Lower lobe of right lung (tissue), 2 donors: ENCODE measurements around the gene PHF1. TPM values are rescaled to one million over a fixed set of nuclear protein-coding genes. Genes with fewer than 3 reads are reported as not detected.

Experiments used
- ATAC-seq, 2 donors: fragments of 200-7000 bp; cut with Tn5 transposase; one replicate each; pipeline ENCODE4 v1.9.1; 2020 to 2022; ENCODE audit warnings: mild to moderate bottlenecking in 2 of 2, moderate library complexity in 2 of 2
- DNase-seq: peaks from one replicate; pipeline ENCODE4 v3.0.0-alpha.2; 2020
- H3K27ac ChIP-seq: fragments of 200-600 bp; one replicate; pipeline ENCODE4 v1.8.0; 2022
- H3K27me3 ChIP-seq: fragments of 200-600 bp; one replicate; pipeline ENCODE4 v1.8.0; 2022; ENCODE audit warnings: low read depth
- H3K36me3 ChIP-seq: fragments of 200-600 bp; one replicate; pipeline ENCODE4 v1.8.0; 2022; ENCODE audit warnings: mild to moderate bottlenecking
- H3K4me1 ChIP-seq: fragments of 200-600 bp; one replicate; pipeline ENCODE4 v1.8.0; 2022
- H3K4me3 ChIP-seq: fragments of 200-600 bp; one replicate; pipeline ENCODE4 v1.8.0; 2022; ENCODE audit warnings: mild to moderate bottlenecking
- H3K9me3 ChIP-seq: fragments of 200-600 bp; one replicate; pipeline ENCODE4 v1.8.0; 2022
- CTCF ChIP-seq: fragments of 200-600 bp; IDR thresholded peaks from one replicate; pipeline ENCODE4 v1.8.0; 2022; ENCODE audit warnings: antibody characterized with exemption, mild to moderate bottlenecking
- intact Hi-C: fragments of 100-400 bp; cut with DNase I; formaldehyde crosslinking; loops from one replicate; pipeline ENCODE4 v1.11.0; 2022
- total RNA-seq: library from RNA; stranded (reverse); fragmentation: NEBNext Ultra II Directional; extraction: Animal tissue kit (Norgen Biotek cat#: 25700); gene quantifications from one replicate; pipeline ENCODE4 v1.2.1, GENCODE V29; 2021
- donor health status: DM: no; HTN: yes; CAD: no; lungs with severe emphysema.

Gene PHF1
- total RNA-seq, 1 donor from 2014 or later: 69.7 TPM

- H3K27ac ChIP-seq: peak overlapping the region; percentile 98
- no peak for TF ChIP-seq CTCF
- no peaks in the 10 kb centered on the region for H3K9me3 ChIP-seq
- peak overlapping the region; percentile 96 for H3K4me3 ChIP-seq
- no peak for ATAC-seq
- DNase-seq: no peak
- H3K4me1 ChIP-seq: peaks cover 37% of the 10 kb centered on the region
- H3K27me3 ChIP-seq: no peaks in the 10 kb centered on the region
- peaks cover 45% of the 10 kb centered on the region for H3K36me3 ChIP-seq
- intact Hi-C loops: no loop called here
Measured at GRCh38 chr6:33411632-33412005, 805 bp downstream of the PHF1 start.

- intact Hi-C loops: no loop called here
- DNase-seq (no peak), ATAC-seq (no peak)
- H3K27ac ChIP-seq: peak overlapping the region; percentile 98
- no peaks in the 10 kb centered on the region for H3K27me3 ChIP-seq
- H3K9me3 ChIP-seq: no peaks in the 10 kb centered on the region
- peak overlapping the region; percentile 96 for H3K4me3 ChIP-seq
- TF ChIP-seq CTCF: no peak
- H3K36me3 ChIP-seq: peaks cover 46% of the 10 kb centered on the region
- peaks cover 44% of the 10 kb centered on the region for H3K4me1 ChIP-seq
Measured at GRCh38 chr6:33412140-33413009, 1.6 kb downstream of the PHF1 start.

- no peak overlapping the region for H3K27ac ChIP-seq
- H3K36me3 ChIP-seq: peaks cover 46% of the 10 kb centered on the region
- peaks cover 48% of the 10 kb centered on the region for H3K4me1 ChIP-seq
- no peaks in the 10 kb centered on the region for H3K9me3 ChIP-seq
- H3K27me3 ChIP-seq: no peaks in the 10 kb centered on the region
- ATAC-seq (no peak), DNase-seq (no peak)
- intact Hi-C loops: no loop called here
- no peak for TF ChIP-seq CTCF
- no peak overlapping the region for H3K4me3 ChIP-seq
Measured at GRCh38 chr6:33413241-33414120, 2.7 kb downstream of the PHF1 start.

- no peaks in the 10 kb centered on the region for H3K9me3 ChIP-seq
- H3K27me3 ChIP-seq: no peaks in the 10 kb centered on the region
- intact Hi-C loops: no loop called here
- no peak overlapping the region for H3K4me3 ChIP-seq
- ATAC-seq: no peak
- H3K4me1 ChIP-seq: peaks cover 60% of the 10 kb centered on the region
- no peak for TF ChIP-seq CTCF
- no peak overlapping the region for H3K27ac ChIP-seq
- DNase-seq: no peak
- peaks cover 46% of the 10 kb centered on the region for H3K36me3 ChIP-seq
Measured at GRCh38 chr6:33414592-33415271, 3.9 kb downstream of the PHF1 start.

- no peak overlapping the region for H3K27ac ChIP-seq
- intact Hi-C loops: no loop called here
- DNase-seq: no peak
- peaks cover 60% of the 10 kb centered on the region for H3K4me1 ChIP-seq
- H3K27me3 ChIP-seq: no peaks in the 10 kb centered on the region
- peaks cover 46% of the 10 kb centered on the region for H3K36me3 ChIP-seq
- peak overlapping the region; percentile 85 for H3K4me3 ChIP-seq
- no peaks in the 10 kb centered on the region for H3K9me3 ChIP-seq
- TF ChIP-seq CTCF: no peak
- no peak for ATAC-seq
Measured at GRCh38 chr6:33415831-33416230, 5.0 kb downstream of the PHF1 start.
